COR-L47 (cell line): ENCODE data around the gene ENTPD6.
"Not testable (repeated sequence)": the region's sequence is repeated elsewhere in the genome, so short reads cannot be mapped to it uniquely, and the experiment has no call there.

Experiments used
- DNase-seq: peaks from one replicate; lab custom pipeline; 2025; lab: John Stamatoyannopoulos, UW

ENTPD6 gene

GRCh38 chr20:25223765-25224720 is 28.5 kb downstream of the ENTPD6 start:
- no peak for DNase-seq

DNA sequence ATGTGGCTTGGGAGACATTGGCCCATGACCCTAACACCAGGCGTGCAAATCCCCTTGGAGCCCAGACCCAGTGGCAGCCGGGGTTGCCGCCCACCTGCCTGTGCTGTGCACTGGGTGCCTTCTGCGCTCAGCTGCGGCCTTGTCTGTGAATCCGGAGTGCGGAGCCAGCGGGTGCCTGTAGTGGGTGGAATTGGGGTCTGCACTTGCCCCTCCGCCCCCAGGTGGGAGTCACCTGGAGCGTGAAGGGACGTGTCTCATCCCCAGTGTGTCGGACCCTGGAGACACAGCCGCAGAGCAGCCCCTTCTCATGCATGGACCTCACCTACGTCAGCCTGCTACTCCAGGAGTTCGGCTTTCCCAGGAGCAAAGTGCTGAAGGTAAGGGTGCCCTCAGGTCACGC is 29.4 kb downstream of the ENTPD6 start:
- no peak for DNase-seq

DNA sequence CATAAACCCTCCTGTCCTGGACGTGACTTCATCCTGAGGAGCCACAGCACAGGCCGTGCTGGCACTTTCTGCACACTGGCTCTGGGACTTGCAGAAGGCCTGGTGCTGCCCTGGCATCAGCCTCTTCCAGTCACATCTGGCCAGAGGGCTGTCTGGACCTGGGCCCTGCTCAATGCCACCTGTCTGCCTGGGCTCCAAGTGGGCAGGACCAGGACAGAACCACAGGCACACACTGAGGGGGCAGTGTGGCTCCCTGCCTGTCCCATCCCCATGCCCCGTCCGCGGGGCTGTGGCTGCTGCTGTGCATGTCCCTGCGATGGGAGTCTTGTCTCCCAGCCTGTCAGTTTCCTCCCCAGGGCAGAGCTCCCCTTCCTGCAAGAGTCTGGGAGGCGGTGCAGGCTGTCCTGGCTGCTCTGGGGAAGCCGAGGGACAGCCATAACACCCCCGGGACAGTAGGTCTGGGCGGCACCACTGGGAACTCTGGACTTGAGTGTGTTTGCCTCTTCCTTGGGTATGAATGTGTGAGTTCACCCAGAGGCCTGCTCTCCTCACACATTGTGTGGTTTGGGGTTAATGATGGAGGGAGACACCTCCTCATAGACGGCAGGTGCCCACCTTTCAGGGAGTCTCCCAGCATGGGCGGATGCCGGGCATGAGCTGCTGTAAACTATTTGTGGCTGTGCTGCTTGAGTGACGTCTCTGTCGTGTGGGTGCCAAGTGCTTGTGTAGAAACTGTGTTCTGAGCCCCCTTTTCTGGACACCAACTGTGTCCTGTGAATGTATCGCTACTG is 30.3 kb downstream of the ENTPD6 start:
- DNase-seq = no peak

DNA sequence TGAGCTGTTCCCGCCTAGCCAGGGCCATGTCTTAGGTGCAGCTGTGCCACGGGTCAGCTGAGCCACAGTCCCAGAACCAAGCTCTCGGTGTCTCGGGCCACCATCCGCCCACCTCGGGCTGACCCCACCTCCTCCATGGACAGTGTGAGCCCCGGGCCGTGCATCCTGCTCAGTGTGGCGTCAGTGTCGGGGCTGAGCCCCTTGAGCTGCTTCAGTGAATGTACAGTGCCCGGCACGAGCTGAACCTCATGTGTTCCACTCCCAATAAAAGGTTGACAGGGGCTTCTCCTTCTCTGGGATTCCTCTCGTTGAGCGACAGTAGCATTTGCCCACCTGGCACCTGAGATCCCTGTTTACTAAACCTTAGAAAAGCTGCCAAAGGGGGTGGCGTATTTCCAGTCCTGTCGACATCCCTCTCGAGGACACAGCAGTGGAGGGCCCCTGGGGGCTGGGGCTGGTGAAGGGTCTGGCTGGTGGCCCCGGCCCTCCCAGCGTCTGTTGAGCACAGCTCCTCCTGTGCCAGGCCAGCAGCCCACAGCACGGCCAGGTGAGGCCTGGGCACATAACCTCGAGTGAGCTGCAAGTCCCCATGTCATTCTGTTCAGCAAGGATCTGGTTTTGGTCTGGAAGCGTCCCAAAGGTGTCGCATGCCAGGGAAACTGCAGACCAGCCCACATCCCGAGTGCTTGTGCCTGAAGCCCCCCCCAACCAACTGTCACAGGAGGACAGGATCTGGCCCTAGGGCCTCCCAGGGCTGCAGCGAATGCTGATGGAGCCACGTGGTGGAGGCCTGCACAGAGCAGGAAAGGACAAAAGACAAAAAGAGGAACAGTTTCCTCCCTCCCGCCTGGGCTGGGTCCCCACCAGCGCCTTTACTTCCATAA is 31.2 kb downstream of the ENTPD6 start:
- DNase-seq = no peak

DNA sequence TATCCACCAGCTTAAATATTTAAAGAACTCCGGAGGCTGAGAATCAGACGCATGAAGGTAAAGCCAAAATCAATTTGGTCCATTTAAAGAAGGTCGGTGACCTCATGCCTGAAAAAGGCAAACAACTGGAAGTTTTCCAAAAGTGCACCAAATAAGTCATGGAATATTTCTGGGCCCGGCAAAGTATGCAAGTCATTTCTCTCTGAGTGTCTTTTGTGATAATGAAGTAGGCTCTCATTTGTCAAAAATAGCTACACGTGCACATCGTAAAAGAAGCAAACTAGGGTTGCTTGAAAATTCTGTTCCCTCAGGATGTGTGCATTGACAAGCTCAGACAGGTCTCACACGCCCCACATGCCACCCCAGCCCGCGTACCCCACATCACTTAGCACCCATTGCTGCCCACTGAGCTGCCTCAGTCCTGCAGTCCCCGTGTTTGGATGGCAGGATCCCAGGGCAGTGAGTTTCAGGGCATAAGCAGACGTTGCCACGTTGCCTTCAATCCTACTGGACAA is 31.9 kb downstream of the ENTPD6 start:
- no peak for DNase-seq

DNA sequence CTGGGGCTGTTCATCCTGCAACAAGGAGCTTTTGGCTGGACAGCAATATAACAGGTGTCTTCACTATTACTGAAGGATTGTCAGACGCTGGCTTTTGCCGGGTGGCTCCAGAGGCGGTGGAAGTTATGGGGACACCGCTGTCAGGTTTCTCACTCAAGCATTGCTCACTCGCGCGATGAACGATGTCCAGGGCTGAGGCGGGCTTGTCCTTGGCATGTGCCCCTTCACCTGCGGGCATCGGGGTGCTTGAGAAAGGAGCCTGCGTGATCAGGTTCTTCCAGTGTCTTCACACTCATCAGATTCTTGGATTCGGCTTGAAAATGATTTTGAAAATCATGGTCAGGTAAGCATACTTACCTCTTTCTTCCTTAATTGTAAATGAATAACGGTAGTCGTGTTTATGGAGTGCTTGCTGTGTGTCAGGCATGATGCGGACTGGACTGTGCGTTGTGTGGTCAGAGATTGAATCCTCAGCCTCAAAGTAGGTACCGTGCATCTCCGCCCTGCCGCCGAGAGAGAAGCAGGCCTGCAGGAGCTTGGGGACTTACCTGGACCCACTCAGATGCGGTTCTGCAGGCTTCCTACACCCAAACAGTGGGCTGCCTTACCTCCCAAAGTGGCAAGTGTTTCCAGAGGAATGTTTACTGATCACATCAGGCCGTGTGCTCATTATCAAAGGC is 34.1 kb downstream of the ENTPD6 start:
- DNase-seq = no peak

- no peak for DNase-seq
Measured at GRCh38 chr20:25230166-25230831, 34.8 kb downstream of the ENTPD6 start.

DNA sequence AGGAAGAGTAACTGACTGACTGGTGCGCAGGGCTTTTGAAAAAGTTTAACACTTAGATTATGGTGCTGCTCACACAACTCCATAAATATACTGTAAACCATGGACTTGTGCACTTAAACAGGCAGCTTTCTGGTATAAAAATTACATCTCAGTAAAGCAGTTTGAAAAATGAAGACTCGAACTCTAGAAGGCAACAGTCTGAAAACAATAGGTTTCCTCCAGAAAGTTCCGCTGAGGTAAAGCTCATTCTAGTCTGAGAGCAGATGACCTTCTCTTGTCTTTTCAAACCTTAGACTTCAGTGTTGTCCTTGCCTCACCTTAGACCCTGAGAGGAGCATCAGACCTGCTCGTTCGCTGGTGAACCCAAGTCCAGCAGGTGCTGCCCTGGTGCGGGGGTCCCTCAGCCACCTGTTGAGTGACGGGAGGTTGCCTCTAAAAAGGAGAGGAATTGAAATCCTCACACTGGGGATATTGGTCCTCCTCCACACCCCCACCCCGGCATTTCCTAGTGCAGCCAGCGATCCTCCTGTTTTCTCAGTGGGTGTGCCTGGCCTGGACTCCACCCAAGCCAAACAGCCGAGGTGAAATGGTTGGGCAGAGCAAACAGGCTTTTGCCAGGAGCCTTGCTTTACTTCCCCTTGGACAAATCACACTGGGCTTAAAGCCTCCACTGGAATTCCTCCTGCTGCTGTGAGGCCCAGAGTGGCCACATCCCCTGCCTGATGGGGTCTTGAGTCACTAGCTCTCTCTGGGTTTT is 37.7 kb downstream of the ENTPD6 start:
- DNase-seq = peak; percentile 55

DNA sequence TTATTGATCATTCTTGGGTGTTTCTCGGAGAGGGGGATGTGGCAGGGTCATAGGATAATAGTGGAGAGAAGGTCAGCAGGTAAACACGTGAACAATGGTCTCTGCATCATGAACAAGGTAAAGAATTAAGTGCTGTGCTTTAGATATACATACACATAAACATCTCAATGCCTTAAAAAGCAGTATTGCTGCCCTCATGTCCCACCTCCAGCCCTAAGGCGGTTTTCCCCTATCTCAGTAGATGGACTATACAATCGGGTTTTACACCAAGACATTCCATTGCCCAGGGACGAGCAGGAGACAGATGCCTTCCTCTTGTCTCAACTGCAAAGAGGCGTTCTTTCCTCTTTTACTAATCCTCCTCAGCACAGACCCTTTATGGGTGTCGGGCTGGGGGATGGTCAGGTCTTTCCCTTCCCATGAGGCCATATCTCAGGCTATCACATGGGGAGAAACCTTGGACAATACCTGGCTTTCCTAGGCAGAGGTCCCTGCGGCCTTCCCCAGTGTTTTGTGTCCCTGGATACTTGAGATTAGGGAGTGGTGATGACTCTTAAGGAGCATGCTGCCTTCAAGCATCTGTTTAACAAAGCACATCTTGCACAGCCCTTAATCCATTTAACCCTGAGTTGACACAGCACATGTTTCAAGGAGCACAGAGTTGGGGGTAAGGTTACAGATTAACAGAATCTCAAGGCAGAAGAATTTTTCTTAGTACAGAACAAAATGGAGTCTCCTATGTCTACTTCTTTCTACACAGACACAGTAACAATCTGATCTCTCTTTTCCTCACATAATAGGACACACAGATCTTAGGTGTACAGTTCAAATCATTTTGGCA is 38.7 kb downstream of the ENTPD6 start:
- not testable (repeated sequence) for DNase-seq

DNA sequence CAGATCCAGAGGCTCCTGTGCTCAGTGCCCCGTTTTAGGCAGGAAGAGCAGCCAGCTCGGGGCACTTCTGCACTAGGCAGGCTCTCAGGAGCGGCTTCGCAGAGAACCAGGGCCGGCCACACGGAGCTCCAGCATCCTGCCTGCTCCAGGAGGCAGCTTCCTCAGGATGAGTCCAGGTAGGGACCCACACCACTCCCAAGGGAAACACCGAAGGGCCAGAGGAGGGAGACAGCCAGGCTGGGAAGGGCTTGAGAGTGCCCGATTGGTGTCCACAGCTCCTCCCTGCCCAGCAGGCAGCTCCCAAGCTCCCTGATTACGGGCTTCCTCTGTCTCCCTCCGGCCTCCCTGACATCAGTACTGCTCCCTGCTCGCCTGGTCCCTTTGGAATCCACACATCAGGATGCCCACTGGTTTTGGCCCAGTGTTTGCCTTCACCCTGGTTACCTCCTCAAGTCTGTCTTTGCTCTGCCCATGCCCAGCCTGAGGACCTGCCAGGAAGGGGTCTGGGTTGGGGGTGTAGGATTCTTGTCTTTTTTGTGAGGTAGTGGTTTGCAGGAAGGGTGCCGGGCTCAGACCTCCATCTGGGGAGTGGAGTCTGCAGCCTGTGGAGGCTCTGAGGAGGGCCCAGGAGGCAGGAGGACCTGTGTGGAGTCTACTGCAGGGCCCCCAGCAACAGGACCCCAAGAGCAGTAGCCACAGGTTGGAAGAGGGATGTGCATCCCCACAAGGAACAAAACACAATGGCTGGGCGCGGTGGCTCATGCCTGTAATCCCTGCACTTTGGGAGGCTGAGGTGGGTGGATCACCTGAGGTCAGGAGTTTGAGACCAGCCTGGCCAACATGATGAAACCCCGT is 41.2 kb downstream of the ENTPD6 start:
- no peak for DNase-seq

- no peak for DNase-seq
Measured at GRCh38 chr20:25237610-25238318, 42.3 kb downstream of the ENTPD6 start.

DNA sequence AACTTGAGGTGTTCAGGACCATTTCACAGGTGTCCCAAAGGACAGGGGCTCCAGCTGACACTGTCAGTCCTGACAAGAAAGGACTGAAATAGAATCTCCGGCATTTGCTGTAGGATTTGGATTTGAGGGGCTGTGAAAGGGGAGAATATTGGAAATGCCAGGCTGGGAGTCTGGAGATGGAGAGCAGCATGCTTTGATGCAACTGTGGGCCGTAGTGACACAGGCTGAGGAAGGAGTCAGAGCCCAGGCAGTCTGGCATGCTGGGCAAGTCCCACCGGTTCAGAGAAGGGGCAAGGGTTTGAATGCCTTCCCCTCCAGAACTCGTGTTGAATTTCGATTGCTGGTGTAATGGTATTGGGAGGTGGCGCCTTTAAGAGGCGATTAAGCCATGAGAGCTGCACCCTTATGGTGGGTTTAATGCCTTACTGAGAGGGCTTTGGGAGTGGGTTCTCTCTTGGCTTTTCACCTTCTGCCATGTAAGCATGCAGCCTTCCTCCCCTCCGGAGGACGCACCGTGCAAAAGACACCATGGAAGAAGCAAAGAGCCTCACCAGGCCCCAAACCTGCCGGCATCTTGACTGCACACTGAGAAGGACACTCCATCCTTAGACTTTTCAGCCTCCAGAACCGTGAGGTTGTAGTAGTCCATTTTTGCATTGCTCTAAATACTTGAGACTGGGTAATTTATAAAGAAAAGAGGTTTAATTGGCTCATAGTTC is 43.0 kb downstream of the ENTPD6 start:
- no peak for DNase-seq

DNA sequence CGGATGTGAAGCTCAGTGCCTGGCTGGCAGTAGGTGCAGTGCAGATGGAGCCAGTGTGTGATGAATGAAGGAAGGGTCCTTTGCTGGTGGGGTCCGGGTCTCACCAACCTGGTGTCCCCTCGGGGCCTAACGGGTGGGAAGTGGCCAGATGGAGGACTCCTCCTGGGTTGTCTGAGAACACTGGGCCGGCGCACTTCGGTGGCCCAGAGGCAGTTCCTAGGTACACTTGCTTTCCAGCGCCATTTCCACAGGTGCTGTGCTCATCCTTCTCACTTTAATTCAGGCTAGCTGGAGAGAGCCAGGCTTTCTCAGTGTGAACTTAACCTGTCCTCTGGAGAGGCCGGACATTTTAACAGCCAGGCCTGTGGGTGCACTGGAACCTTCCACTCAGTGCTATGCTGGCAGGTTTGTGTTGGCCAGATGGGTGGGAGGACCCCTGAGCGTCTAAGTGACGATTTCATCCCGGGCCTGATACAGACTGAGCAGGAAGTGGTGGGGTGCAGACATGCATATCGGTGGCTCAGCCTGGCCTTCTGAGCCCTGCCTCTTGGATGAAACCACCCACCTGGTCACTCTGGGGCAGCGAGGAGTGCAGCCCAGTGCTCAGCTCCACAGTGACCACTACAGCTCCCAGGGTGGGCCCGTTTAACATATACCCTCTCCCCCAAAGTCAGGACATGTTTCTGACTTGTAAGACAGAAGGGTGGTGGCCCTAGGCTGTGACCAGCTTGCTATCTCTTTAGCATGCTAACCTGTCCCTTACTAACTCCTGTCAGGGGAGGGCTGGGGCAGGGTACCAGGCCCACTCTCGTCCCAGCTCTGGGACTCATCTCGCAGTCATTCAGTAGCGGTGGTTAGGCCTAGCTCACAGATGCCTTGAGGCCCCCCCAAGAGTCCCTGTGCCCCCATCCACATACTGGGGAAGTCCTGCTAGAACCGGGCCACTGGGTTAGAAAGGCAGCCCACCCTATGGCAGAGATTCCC is 44.2 kb downstream of the ENTPD6 start:
- DNase-seq = no peak

GRCh38 chr20:25240851-25241658 is 45.5 kb downstream of the ENTPD6 start:
- DNase-seq = not testable (repeated sequence)

- not testable (repeated sequence) for DNase-seq
Measured at GRCh38 chr20:25241659-25241955, 46.1 kb downstream of the ENTPD6 start.
